Measurements from ENCODE around the gene RRP8.

RRP8 gene

DNA sequence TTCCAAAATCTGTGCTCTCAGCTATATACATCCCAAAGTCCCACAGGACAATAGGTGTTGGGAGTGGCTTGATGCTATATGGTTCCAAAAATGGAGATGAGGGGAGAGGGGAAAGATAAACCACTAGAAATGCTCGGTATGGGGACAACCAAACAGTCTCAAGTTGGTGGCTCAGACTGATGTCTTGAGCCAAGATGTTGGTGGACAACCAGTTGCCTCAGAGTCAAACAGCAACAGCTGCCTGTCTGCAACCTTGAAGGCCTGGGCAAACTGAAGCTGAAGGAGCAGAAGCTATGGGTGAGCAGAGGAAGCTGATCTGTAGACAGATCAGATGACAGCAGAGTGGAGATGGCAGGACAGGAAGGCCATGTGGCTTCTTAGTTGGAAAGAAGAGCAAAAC, 4.0 kb downstream of the RRP8 start:
- ATAC-seq = no peak

DNA sequence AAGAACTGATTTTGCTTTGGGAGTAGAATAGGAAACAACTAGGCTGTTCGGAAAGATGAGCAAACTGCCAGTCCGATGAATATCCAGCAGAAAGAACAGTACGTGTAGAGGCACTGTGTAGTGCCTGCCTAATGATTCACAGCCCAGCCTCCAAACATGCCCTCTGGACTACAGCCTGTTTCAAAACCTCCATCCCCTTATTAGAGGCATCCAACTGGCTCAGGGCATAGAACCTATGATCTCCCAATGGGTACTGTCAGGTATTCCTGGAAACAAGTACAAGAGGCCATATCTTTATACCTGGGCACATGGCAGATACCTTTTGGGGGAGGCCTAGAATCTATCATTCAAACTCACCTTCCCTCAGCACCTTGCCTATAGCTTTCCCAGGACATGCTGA, 4.9 kb downstream of the RRP8 start:
- ATAC-seq = no peak

DNA sequence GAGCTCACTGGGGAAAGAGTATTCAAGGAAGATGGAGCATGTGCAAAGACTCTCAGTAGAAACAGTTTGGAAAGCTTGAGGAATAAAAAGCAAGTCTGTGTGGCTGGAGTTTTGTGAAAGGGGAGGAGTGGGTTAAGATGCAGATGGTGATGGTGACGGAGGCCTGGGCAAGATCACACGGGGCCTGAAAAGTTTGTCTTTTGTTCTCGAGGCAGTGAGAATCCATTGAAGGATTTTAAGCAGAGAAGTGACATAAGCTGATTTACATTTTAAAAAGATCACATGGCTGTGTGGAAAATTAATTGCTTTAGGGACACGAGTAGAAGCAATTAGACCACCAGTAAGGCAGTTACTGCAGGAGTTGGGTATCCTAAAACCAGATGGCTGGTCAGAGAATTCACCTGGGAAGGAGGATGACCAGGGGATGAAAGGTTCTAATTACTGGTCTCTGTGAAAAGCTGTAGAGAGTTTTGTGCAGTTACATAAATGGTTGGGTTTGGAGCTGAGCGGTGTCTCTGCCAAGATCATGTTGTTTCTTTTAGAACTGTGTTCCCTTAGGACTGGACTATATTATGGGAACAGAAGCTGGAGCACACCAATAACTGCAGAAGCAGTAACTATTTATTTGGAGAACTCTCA, 7.1 kb downstream of the RRP8 start:
- ATAC-seq = no peak

DNA sequence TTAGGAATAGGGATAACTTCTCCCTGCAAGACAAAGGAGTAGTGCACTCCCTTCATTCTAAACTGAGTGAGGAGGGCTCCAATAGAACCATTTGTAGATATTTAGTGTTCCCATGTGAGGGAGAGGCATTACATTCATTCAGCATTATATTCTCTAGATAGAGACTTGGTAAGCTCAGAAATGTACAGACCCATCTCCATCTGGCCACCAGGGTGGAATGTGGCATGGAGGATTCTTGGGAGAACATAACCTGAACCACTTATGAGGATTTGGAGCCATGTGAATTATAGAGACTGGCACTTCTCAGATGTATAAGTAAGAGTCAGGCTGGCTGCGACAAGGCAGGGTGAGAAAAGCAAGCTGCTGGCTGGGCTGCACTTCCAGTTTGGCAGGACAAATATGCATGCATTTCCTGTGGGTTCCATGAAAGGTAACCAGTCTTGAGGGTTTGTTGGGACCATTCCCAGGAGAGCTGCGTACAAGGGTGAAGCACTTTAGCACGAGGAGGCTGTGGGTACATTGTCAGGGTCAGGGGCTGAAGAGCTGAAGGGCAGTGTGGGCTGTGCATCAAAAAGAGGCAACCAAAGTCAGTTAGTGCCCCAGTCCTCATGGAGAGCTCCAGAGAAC, 9.2 kb downstream of the RRP8 start:
- ATAC-seq = no peak

DNA sequence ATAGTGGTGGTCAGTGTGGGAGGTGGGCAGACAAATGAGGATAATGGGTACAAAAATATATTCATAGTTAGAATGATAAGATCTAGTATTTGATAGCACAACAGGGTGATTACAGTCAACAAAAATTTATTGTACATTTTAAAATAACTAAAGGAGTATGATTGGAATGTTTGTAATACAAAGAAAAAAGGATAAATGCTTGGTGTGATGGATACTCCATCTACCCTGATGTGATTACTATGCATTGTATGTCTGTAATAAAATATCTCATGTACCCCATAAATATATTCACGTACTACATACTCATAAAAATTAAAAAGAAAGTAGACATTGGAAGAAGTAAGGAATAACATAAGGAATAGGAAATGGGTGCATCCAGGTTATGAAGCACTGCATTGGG, 15.4 kb downstream of the RRP8 start:
- no peak for ATAC-seq

DNA sequence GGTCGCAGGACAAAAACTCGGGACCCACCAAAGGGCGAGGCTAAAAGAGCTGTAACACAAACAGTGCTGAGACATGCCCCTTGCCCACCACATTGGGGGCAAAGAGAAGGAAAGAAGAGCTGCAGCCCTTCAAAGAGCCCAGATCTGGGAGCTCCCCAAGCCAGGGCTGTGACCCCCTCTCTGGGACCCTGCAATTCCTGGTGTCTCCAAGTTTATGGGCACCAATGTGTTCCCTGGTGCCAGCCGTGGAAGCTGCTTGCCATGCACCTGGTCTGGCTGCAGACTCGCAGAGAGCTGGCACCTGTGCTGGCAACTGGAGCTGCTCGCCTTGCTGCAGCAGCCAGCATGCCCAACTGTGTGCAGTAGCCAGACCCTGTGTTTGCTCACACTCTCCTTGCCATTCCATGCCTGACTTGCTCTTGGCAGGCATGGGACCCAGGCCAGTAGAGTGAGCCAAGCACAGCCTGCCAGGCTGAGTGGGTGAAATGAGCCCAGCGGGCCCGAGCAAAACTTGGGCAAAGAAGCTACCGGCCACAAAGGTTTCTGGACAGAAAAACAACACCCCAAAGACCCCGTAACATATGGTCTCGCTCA, 16.0 kb downstream of the RRP8 start:
- ATAC-seq = no peak

DNA sequence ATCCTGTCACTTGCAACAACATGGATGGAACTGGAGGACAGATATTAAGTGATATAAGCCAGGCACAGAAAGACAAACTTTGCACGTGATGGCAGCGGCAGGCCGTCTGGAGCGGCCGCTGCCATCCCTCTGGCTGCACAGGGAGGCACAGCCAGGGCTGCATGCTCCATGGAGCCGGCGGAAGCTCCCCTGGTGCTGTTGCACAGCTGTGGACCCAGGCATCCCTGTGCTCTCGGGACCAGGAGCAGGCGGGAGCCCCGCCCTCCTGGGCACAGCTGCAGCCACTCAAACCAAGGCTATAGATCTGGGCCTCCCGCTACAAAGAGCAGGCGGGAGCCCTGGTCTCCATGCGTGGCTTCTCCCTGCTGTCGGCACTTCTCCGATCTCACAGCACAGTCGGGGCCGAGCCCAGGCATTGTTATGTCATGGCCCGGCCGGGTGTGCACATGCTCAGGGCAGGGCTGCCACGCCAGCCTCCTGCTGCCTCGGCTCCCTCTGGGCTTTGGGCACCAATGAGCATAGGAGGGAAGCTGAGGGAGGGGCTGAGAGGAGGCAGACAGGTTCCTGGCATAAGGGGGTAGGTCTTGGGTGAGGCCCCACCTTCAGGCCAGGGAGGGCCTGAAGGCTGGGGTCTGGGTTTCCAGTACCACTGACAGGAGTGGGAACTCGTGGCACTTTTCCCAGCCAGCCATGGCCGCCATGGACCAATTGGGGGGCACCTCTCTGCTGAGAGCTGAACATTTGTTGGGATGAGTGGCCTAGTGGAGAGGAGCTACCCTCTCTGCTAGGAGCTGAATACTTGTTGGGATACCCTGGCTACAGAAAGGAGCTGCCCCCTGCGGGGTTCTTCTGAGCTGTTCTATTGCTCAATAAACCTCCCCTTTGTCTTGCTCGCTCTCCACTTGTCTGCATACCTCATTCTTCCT, 16.7 kb downstream of the RRP8 start:
- no peak for ATAC-seq

DNA sequence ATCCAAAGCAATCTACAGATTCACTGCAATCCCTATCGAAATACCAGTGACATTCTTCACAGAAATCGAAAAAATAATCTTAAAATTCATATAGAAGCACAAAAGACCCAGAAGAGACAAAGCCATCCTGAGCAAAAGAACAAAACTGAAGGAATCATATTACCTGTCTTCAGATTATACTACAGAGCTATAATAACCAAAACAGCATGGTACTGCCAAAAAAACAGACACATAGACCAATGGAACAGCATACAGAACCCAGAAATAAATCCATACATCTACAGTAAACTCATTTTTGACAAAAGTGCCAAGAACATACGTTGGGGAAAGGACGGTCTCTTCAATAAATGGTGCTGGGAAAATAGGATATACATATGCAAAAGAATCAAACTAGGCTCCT, 18.9 kb downstream of the RRP8 start:
- no peak for ATAC-seq

DNA sequence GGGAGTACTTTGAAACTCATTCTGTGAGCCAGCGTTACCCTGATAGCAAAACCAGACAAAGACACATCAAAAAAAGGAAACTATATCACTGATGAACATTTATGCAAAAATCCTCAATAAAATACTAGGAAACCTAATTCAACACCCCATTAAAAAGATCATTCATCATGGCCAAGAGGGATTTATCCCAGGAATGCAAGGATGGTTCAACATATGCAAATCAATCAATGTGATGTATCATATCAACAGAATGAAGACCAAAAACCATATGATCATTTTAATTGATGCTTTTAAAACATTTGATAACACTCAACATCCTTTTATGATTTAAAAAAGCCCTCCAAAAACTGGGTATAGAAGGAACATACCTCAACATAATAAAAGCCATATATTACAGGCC, 19.8 kb downstream of the RRP8 start:
- ATAC-seq = no peak

DNA sequence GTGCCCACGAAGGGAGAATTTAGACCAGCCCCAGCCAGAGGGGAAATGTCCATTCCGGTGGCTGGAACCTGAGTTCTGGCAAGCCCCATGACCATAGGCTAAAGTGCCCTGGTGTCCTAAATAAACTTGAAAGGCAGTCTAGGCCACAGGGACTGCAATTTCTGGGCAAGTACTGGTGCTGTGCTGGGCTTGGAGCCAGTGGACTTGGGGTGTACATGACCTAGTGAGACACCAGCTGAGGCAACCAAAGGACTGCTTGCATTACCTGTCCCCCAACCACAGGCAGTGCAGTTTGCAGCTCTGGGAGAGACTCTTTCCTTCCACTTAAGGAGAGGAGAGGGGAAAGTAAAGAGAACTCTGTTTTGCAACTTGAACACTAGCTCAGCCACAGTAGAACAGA, 23.7 kb downstream of the RRP8 start:
- ATAC-seq = no peak

DNA sequence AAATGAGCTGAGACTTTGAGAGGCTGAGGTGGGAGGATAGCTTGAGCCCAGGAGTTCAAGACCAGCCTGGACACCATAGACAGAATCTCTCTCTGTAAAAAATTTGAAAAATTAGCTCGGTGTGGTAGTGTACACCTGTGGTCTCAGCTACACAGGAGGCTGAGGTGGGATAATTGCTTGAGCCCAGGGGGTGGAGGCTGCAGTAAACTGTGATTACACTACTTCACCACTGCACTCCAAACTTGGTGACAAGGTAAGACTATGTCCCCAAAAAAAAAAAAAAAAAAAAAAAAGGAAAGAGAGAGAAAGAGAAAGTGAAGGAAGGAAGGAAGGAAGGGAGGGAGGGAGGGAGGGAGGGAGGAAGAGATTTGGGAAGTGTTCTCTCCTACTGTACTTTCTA, 25.3 kb downstream of the RRP8 start:
- ATAC-seq = no peak

DNA sequence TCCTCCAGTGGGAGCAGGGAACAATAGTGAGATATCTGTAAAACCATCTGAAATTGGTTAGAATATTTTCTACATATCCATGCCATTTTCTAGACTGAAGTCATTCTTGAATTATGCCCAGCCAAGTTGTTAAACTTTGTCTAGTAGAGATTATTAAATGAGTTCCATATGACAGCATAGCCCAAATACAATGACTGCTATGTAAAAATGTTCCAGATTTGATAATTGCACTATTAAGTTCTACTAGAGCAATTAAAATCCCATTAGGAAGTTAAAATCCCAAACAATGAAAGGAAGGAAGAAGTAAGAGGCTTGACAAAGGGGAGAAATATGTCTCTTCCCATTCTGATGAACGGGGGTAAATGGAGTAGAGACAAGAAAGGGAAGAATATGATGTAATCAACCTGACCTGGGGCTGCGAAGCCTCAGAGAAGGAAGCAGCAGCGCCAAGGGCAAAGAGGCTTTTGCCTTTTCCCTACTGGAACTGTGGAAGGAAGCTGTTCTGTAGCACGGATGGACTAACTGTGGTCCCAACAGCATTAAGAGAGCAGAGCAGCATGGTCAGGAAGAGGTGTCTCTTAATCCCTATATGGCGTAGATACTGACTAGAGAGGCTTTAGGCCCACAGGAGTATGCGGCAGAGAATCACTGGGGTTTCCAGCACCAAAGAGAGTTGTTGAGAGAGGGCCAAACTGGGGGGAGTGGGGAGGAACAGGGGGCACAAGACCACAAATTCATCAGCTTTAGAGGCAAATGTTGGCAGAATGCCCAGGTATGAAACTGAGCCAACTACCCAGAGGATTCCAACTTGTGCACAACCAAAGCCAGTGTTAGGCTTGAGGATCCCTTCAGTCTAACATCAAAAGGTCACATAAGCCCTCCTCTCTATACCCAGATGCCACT, 26.7 kb downstream of the RRP8 start:
- ATAC-seq = no peak

DNA sequence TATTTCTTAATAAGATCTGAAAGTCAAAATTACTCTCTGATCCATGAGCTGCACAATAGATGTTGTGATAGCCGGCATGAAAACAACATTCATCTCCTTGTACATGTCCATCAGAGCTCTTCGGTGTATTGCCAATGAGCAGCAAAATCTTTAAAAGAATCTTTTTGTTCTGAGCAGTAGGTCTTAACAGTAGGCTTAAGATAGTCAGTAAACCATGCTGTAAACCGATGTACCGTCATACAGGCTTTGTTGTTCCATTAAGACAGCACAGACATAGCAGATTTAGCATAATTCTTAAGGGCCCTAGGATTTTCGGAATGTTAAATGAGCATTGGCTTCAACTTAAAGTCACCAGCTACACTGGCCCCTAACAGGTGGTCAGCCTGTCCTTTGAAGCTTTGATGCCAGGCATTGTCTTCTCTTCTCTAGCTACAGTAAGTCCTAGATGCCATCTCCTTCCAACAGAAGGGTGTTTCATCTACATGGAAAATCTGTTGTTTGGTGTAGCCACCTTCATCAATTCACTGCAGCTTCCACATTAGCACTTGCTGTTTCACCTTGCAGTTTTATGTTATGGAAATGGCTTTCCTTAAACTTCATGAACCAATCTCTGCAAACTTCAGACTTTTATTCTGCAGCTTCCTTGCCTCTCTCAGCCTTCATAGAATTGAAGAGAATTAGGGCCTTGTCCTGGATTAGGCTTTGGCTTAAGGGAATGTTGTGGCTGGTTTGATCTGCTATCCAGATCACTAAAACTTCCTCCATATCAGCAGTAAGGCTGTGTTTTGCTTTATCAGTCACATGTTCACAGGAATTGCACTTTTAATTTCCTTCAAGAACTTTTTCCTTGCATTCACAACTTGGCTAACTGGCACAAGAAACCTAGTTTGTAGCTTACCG, 28.4 kb downstream of the RRP8 start:
- no peak for ATAC-seq

DNA sequence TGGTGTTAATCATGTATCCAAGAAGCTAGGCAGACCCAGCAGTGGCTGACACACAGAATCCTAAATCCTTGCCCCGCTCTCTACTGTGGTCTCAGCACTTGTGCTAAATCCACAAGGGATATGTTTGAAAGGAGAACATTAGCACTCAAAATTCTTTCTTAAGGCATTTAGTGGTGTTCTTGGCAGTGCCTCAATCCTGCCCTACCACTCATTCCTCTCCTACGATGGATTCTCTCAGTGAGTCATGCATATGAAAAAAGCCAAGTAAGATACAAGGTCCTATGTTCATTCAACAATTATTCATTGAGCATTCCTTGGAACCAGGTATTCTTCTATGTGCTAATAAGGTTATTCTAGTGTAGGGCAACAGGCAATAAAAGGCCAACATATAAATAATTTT, 31.2 kb downstream of the RRP8 start:
- ATAC-seq = no peak

DNA sequence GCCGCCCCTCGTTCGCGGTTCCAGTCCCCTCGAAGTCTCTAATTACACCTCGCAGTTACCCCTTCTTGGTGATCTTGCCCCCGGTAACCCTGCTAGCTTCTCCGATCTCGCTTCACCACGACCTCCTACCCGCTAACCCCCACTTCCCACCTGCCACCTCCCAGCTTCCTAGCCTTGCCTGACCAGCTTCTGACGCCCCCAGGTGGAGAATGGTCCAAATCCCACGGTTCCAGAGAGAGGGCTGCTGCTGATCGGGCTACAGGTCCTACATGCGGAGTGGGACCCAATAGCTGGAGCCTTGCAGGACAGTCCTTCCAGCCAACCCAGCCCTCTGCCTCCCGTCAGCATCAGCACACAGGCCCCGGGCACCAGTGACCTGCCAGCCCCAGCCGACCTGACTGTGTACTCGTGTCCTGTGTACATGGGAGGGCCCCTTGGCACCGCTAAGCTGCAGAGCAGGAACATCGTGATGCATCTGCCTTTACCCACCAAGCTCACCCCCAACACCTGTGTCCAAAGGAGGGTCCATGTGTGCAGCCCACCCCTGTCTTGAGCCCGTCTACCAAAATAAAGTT, 31.9 kb downstream of the RRP8 start:
- ATAC-seq = no peak

DNA sequence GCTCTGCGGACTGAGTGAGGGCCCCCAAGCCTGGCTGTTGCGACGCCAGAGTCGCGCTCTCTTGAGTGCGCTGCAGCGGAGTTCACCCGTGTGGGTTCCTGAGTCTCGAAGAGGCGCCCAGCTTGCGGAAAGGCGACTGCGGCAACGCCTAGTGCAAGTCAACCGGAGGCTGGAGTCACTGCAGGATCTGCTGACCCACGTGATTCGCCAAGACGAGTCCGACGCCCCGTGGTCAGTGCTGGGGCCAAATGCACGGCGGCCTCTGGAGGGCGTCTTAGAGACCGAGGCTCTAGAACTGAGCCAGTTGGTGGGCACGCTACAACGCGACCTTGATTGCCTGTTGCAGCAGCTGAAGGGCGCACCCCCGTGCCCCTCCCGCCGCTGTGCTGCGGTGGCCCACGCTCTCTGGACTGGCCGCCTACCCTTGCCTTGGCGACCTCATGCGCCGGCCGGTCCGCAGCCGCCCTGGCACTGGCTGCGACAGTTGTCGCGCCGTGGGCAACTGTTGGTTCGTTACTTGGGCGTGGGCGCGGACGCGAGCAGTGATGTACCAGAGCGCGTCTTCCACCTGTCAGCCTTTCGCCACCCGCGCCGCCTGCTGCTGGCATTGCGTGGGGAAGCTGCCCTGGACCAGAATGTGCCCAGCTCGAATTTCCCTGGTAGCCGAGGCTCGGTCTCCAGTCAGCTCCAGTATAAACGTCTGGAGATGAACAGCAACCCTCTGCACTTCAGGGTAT, 32.6 kb downstream of the RRP8 start:
- no peak for ATAC-seq

DNA sequence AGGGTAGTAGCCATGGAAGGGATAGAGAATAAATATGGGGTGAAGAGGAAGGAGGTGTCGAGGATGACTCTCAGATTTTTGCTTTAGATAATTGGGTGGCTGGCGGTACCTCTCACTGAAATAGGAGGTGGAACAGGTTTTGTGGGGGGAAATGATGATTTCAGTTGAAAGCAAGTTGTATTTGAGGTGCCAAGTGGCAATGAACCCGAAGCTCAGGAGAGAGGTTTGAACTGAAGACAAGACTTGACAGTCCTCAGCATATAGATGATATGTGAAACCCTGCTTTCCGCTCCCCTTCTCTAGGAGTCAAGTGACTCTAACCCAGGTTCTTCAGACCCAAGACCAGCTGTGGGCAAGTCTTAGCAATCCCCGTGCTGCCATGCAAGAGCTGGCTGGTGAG, 33.7 kb downstream of the RRP8 start:
- ATAC-seq = no peak

DNA sequence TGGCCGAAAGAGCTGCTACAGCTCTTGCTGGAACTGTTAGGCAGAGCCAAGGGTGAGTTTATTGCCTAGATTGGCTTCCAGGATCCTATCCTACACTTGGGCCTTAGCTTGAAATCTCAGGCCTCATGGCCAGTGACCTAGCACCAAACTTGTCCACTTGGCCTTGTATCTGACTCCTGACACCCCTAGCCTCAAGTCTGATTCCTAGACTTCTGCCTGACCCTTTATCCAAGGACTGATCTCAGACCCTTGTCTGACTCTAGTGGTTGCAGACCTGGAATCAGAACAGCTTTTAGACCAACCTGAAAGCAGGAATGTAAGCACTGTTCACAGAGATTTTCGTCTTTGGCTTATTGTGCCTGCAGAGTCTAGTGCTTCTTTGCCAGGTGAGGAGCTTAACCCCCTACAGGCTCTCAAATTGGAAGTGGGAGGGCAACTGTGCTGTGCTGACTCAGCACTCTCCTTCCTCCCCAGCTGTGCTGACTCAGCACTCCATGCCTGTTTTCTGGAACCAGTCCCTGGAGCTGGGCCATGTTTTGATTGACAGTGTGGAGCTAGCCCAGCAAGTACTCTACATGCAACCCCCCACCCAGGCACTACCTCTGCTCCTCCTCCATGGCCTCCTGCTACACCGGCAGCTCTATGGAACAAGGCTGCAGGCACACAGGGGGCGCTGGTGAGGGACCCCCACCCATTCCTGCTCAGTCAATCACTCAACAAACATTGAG, 35.1 kb downstream of the RRP8 start:
- ATAC-seq = no peak

DNA sequence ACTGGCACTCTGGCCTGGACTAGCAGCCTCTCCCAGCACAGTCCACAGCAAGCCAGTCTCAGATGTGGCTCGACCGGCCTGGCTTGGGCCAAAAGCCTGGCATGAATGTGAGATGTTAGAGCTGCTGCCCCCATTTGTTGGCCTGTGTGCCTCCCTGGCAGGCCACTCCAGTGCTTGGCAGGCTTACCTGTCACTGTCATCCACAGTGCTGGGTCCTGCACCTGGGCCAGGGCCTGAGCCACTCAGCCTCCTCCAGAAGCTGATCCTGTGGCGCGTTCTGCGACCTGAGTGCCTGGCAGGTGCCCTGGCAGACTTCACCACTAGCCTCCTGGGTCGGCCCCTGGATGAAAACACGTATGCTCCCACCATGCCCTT, 36.1 kb downstream of the RRP8 start:
- ATAC-seq = no peak

Data from activated CD4-positive, CD25-positive, alpha-beta regulatory T cell treated with anti-CD3 and anti-CD28 coated beads, Interleukin-2, amount 50 U/mL, for 24 hours (primary cell).